Measurements from ENCODE around the gene ZMYM3. TPM values are rescaled to one million over a fixed set of nuclear protein-coding genes. Genes with fewer than 3 reads are reported as not detected.
"Not testable (repeated sequence)": the region's sequence is repeated elsewhere in the genome, so short reads cannot be mapped to it uniquely, and the experiment has no call there.

The ZMYM3 gene
- total RNA-seq, 4 donors from 2014 or later: 5.2 to 26.9 (median 13.4) TPM

DNA sequence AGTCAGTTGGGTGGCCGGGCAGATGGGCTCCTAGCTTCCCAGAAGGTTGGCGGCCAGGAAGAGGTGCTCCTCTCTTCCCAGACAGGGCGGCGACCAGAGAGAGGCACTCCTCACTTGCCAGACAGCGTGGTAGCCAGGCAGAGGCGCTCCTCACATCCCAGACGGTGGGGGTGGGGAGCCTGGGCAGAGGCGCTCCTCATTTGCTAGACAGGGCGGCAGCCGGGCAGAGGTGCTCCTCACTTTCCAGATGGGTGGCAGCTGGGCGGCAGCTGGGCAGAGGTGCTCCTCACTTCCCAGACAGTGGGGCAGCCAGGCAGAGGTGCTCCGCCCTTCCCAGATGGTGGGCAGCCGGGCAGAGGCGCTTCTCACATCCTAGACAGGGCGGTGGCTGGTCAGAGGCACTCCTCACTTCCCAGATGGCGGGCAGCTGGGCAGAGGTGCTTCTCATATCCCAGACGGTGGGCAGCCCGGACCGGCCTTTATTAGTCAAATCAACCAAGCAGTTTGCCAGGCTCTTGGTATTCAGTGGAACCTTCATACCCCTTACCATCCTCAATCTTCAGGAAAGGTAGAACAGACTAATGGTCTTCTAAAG lies 16.0 kb upstream of the ZMYM3 start:
- H3K36me3 ChIP-seq: no peaks in the 10 kb centered on the region
- no peaks in the 10 kb centered on the region for H3K9me3 ChIP-seq
- intact Hi-C loops (cut with DNase I; ENCODE audit: low total_unique reads): no loop called here
- TF ChIP-seq EP300 (IDR thresholded peaks at IDR 0.05; ENCODE audit: low read depth) (no peak), POLR2A (IDR thresholded peaks at IDR 0.05) (no peak), POLR2AphosphoS5 (IDR thresholded peaks at IDR 0.05) (no peak), CTCF (IDR thresholded peaks at IDR 0.05) (no peak)
- no peaks in the 10 kb centered on the region for H3K4me1 ChIP-seq
- H3K27me3 ChIP-seq: no peaks in the 10 kb centered on the region
- no peak for DNase-seq
- in situ Hi-C loops (cut with MboI; ENCODE audit: low pct_ligation_motif_present in 1 of 4, low pct_unique_long_range_greater_than_20kb in 1 of 4, low sequenced_read_pairs in 3 of 4): no loop called here
- 90% methylated on average over 15 of the region's 19 CpGs; no CpG with 5 or more reads in 1 of the 2 donors for WGBS, 2 donors (ENCODE audit: low coverage in 1 of 2)
- no peak overlapping the region for H3K4me3 ChIP-seq
- no peak overlapping the region for H3K27ac ChIP-seq

DNA sequence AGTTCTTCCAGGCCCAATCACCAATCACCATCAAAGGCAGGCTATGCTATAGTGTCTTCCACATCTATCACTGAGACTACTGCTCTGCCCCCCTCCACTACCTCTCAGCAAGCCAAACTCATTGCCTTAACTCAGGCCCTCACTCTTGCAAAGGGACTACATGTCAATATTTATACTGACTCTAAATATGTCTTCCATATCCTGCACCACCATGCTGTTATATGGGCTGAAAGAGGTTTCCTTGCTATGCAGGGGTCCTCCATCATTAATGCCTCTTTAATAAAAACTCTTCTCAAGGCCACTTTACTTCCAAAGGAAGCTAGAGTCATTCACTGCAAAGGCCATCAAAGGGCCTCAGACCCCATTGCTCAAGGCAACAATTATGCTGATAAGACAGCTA lies 14.7 kb upstream of the ZMYM3 start:
- H3K9me3 ChIP-seq; H3K36me3 ChIP-seq; H3K4me3 ChIP-seq; intact Hi-C loops (cut with DNase I; ENCODE audit: low total_unique reads); H3K4me1 ChIP-seq; H3K27me3 ChIP-seq; H3K27ac ChIP-seq; DNase-seq; in situ Hi-C loops (cut with MboI; ENCODE audit: low pct_ligation_motif_present in 1 of 4, low pct_unique_long_range_greater_than_20kb in 1 of 4, low sequenced_read_pairs in 3 of 4): not testable (repeated sequence)

DNA sequence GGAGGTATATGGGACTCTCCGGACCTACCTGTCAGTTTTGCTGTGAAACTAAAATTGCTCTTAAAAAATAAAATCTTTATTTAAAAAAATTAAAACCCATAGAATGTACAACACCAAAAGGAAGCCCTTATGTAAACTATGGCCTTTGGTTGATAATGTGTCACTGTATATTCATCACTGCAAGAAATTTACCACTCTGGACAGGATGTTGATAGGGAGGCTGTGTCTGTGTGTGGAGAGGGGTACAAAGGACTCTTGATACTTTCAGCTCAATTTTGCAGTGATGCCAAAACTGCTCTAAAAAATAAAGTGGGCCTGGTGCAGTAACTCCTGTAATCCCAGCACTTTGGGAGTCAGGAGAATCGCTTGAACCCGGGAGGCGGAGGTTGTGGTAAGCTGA lies 2.9 kb upstream of the ZMYM3 start:
- Histone ChIP-seq H3K9me3 (no peaks in the 10 kb centered on the region), H3K27me3 (no peaks in the 10 kb centered on the region), H3K4me3 (no peak overlapping the region), H3K4me1 (peaks cover 5 to 15% (median 6%) of the 10 kb centered on the region in 4 donors), H3K27ac (no peak overlapping the region), H3K36me3 (no peaks in the 10 kb centered on the region)
- TF ChIP-seq POLR2AphosphoS5 (IDR thresholded peaks at IDR 0.05): no peak
- TF ChIP-seq POLR2A (IDR thresholded peaks at IDR 0.05): no peak
- TF ChIP-seq CTCF (IDR thresholded peaks at IDR 0.05): no peak
- no peak for TF ChIP-seq EP300 (IDR thresholded peaks at IDR 0.05; ENCODE audit: low read depth)
- no peak for DNase-seq
- intact Hi-C loops (cut with DNase I; ENCODE audit: low total_unique reads): no loop called here
- in situ Hi-C loops (cut with MboI; ENCODE audit: low pct_ligation_motif_present in 1 of 4, low pct_unique_long_range_greater_than_20kb in 1 of 4, low sequenced_read_pairs in 3 of 4): no loop called here
- WGBS, 2 donors (ENCODE audit: low coverage in 1 of 2): 87% methylated on average over 4 of the region's 4 CpGs; no CpG with 5 or more reads in 1 of the 2 donors

DNA sequence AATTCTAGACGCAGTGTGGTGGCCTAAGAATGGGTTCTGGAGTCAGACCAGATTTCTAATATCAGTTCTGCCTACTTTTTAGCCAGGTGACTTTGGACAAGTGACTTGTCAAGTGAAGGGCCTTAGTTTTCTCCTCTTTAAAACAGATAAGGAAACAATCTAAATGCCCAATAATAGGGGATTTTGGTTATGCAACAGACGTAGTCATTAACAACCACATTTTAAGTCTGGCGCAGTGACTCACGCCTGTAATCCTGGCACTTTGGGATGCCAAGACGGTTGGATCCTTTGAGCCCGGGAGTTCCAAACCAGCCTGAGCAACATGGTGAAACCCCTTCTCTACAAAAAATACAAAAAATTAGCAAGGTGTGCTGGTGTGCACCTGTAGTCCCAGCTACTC lies 2.1 kb upstream of the ZMYM3 start:
- Histone ChIP-seq H3K4me3 (no peak overlapping the region), H3K4me1 (peaks cover 5 to 18% (median 6%) of the 10 kb centered on the region in 4 donors), H3K9me3 (no peaks in the 10 kb centered on the region), H3K36me3 (no peaks in the 10 kb centered on the region), H3K27ac (peak overlapping the region in 1 of 4 donors; percentile 90), H3K27me3 (no peaks in the 10 kb centered on the region)
- intact Hi-C loops (cut with DNase I; ENCODE audit: low total_unique reads) (no loop called here), in situ Hi-C loops (cut with MboI; ENCODE audit: low pct_ligation_motif_present in 1 of 4, low pct_unique_long_range_greater_than_20kb in 1 of 4, low sequenced_read_pairs in 3 of 4) (no loop called here)
- TF ChIP-seq CTCF (IDR thresholded peaks at IDR 0.05): no peak
- no peak for TF ChIP-seq POLR2A (IDR thresholded peaks at IDR 0.05)
- TF ChIP-seq POLR2AphosphoS5 (IDR thresholded peaks at IDR 0.05): no peak
- no peak for TF ChIP-seq EP300 (IDR thresholded peaks at IDR 0.05; ENCODE audit: low read depth)
- DNase-seq: no peak
- WGBS, 2 donors (ENCODE audit: low coverage in 1 of 2): 40 to 86% methylated on average over 1 to 6 of the region's 6 CpGs
